WTC11 (cell line): ENCODE measurements around the gene WBP4. TPM values are rescaled to one million over a fixed set of nuclear protein-coding genes. Genes with fewer than 3 reads are reported as not detected.

Experiments
- EMX1 ChIP-seq: fragments of 250-450 bp; sonication (Bioruptor Pico); IDR thresholded peaks from 2 replicates; pipeline ENCODE4 v1.8.0; 2021; ENCODE audit warnings: mild to moderate bottlenecking
- ESRRA ChIP-seq: sonication (generic); formaldehyde crosslinking; IDR thresholded peaks from 2 replicates; pipeline ENCODE4 v1.8.1; 2022; ENCODE audit warnings: mild to moderate bottlenecking, missing genetic modification reagents, borderline replicate concordance
- FOXJ3 ChIP-seq: sonication (generic); formaldehyde crosslinking; IDR thresholded peaks from 2 replicates; pipeline ENCODE4 v1.9.0; 2021; ENCODE audit warnings: missing genetic modification reagents, mild to moderate bottlenecking, borderline replicate concordance
- FOXK1 ChIP-seq: sonication (generic); formaldehyde crosslinking; IDR thresholded peaks from 2 replicates; pipeline ENCODE4 v1.8.0; 2022; ENCODE audit warnings: mild to moderate bottlenecking, moderate library complexity, missing genetic modification reagents
- GRHL2 ChIP-seq: fragments of 250-450 bp; sonication (Bioruptor Pico); IDR thresholded peaks from 2 replicates; pipeline ENCODE4 v1.8.0; 2022; ENCODE audit warnings: mild to moderate bottlenecking, moderate library complexity; ENCODE audit not compliant: insufficient replicate concordance, severe bottlenecking
- IRF2 ChIP-seq: sonication (generic); formaldehyde crosslinking; IDR thresholded peaks from 2 replicates; pipeline ENCODE4 v1.8.0; 2022; ENCODE audit warnings: low read depth, missing genetic modification reagents, borderline replicate concordance
- JUN ChIP-seq: sonication (generic); formaldehyde crosslinking; IDR thresholded peaks from 2 replicates; pipeline ENCODE4 v1.8.0; 2023; ENCODE audit warnings: mild to moderate bottlenecking, missing genetic modification reagents
- MYBL2 ChIP-seq: sonication (generic); formaldehyde crosslinking; IDR thresholded peaks from 2 replicates; pipeline ENCODE4 v1.8.1; 2023; ENCODE audit warnings: mild to moderate bottlenecking, moderate library complexity, missing genetic modification reagents
- NFYB ChIP-seq: sonication (generic); formaldehyde crosslinking; conservative IDR thresholded peaks from 2 replicates; pipeline ENCODE4 v1.8.0; 2022; ENCODE audit warnings: low read depth, missing genetic modification reagents
- NR1H2 ChIP-seq: sonication (generic); formaldehyde crosslinking; IDR thresholded peaks from 2 replicates; pipeline ENCODE4 v1.9.0; 2021; ENCODE audit warnings: mild to moderate bottlenecking, moderate library complexity, missing genetic modification reagents
- OVOL2 ChIP-seq: fragments of 250-450 bp; sonication (Bioruptor Pico); IDR thresholded peaks from 2 replicates; pipeline ENCODE4 v1.9.0; 2021; ENCODE audit warnings: mild to moderate bottlenecking, borderline replicate concordance
- RORB ChIP-seq: fragments of 250-450 bp; sonication (Bioruptor Pico); IDR thresholded peaks from 2 replicates; pipeline ENCODE4 v1.9.0; 2021; ENCODE audit warnings: mild to moderate bottlenecking
- SP1 ChIP-seq: sonication (generic); formaldehyde crosslinking; conservative IDR thresholded peaks from 2 replicates; pipeline ENCODE4 v1.8.1; 2022; ENCODE audit warnings: missing genetic modification reagents
- TP53 ChIP-seq: sonication (generic); formaldehyde crosslinking; IDR thresholded peaks from 2 replicates; pipeline ENCODE4 v1.8.1; 2023; ENCODE audit warnings: mild to moderate bottlenecking, missing genetic modification reagents
- ZNF219 ChIP-seq: sonication (generic); formaldehyde crosslinking; IDR thresholded peaks from 2 replicates; pipeline ENCODE4 v1.8.0; 2023; ENCODE audit warnings: missing genetic modification reagents, mild to moderate bottlenecking, borderline replicate concordance
- ZNF416 ChIP-seq: fragments of 250-450 bp; sonication (Bioruptor Pico); IDR thresholded peaks from 2 replicates; pipeline ENCODE4 v1.9.0; 2021; ENCODE audit warnings: mild to moderate bottlenecking, inconsistent platforms
- total RNA-seq: library from RNA; stranded (reverse); gene quantifications from 3 replicates; pipeline ENCODE4 v1.2.3, GENCODE V29; 2021
- TF ChIP-seq, protein P1 (sequence below): sonication (generic); formaldehyde crosslinking; IDR thresholded peaks from 2 replicates; pipeline ENCODE4 v1.8.0; 2022; ENCODE audit warnings: mild to moderate bottlenecking, missing genetic modification reagents
- TF ChIP-seq, protein P2 (sequence below): sonication (generic); formaldehyde crosslinking; IDR thresholded peaks from 2 replicates; pipeline ENCODE4 v1.8.1; 2022; ENCODE audit warnings: mild to moderate bottlenecking, moderate library complexity, missing genetic modification reagents
- TF ChIP-seq, protein P3 (sequence below): fragments of 250-450 bp; sonication (Bioruptor Pico); IDR thresholded peaks from 2 replicates; pipeline ENCODE4 v2.1.2; 2022; ENCODE audit warnings: mild to moderate bottlenecking, moderate library complexity
- TF ChIP-seq, protein P4 (sequence below): sonication (generic); formaldehyde crosslinking; IDR thresholded peaks from 2 replicates; pipeline ENCODE4 v1.8.0; 2022; ENCODE audit warnings: mild to moderate bottlenecking, missing genetic modification reagents
- TF ChIP-seq, protein P5 (sequence below): sonication (generic); formaldehyde crosslinking; IDR thresholded peaks from 2 replicates; pipeline ENCODE4 v1.8.1; 2023; ENCODE audit warnings: mild to moderate bottlenecking, missing genetic modification reagents
- TF ChIP-seq, protein P6 (sequence below): sonication (generic); formaldehyde crosslinking; IDR thresholded peaks from 2 replicates; pipeline ENCODE4 v1.8.1; 2023; ENCODE audit warnings: mild to moderate bottlenecking, missing genetic modification reagents, moderate library complexity
- TF ChIP-seq, protein P7 (sequence below): sonication (generic); formaldehyde crosslinking; IDR thresholded peaks from 2 replicates; pipeline ENCODE4 v1.8.1; 2023; ENCODE audit warnings: mild to moderate bottlenecking, missing genetic modification reagents
- TF ChIP-seq, protein P8 (sequence below): fragments of 200-600 bp; IDR thresholded peaks from 2 replicates; pipeline ENCODE4 v1.8.0; 2022; ENCODE audit warnings: antibody characterized with exemption
- TF ChIP-seq, protein P9 (sequence below): fragments of 250-450 bp; sonication (Bioruptor Pico); IDR thresholded peaks from 2 replicates; pipeline ENCODE4 v1.9.0; 2021; ENCODE audit warnings: mild to moderate bottlenecking, borderline replicate concordance

The WBP4 gene
- total RNA-seq, 1 experiment from 2014 or later: 9.6 TPM

DNA sequence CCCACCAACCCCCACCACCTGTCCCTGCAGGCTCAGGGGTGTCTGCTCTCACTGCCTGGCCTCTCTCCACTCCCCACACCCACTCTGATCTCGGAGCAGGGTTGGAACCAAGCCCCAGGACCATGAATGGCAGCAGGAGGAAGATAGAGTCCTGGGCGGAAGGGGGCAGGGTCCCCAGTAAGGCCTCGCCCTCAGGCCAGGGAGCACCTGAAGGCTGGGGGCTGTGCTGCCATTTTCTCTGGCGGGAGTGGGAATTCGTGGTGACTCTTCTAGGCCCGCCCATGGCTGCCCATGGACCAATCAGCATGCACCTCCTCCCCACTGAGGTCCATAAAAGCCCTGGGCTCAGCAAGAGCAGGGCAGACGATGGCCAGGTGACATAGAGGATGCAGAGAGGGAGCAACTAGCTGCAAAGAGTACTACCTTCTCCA is 46.3 kb downstream of the WBP4 start (continued):
- TF ChIP-seq OVOL2 (no peak), MYBL2 (CRISPR knock-in tag) (no peak), ZNF416 (CRISPR knock-in tag) (no peak), IRF2 (CRISPR knock-in tag) (no peak), ZNF219 (CRISPR knock-in tag) (no peak), GRHL2 (CRISPR knock-in tag) (no peak), TP53 (no peak), FOXJ3 (CRISPR knock-in tag) (no peak), NFYB (CRISPR knock-in tag) (peak; percentile 38; the same call in 1 of the 2 replicates), RORB (CRISPR knock-in tag) (no peak), SP1 (peak; percentile 49), JUN (CRISPR knock-in tag) (no peak), ESRRA (CRISPR knock-in tag) (no peak), NR1H2 (CRISPR knock-in tag) (no peak), FOXK1 (CRISPR knock-in tag) (no peak), EMX1 (CRISPR knock-in tag) (no peak)
- TF ChIP-seq, protein P1, sequence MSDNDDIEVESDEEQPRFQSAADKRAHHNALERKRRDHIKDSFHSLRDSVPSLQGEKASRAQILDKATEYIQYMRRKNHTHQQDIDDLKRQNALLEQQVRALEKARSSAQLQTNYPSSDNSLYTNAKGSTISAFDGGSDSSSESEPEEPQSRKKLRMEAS (CRISPR knock-in tag): no peak
- TF ChIP-seq, protein P2, sequence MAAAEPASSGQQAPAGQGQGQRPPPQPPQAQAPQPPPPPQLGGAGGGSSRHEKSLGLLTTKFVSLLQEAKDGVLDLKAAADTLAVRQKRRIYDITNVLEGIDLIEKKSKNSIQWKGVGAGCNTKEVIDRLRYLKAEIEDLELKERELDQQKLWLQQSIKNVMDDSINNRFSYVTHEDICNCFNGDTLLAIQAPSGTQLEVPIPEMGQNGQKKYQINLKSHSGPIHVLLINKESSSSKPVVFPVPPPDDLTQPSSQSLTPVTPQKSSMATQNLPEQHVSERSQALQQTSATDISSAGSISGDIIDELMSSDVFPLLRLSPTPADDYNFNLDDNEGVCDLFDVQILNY (CRISPR knock-in tag): no peak
- TF ChIP-seq, protein P3, sequence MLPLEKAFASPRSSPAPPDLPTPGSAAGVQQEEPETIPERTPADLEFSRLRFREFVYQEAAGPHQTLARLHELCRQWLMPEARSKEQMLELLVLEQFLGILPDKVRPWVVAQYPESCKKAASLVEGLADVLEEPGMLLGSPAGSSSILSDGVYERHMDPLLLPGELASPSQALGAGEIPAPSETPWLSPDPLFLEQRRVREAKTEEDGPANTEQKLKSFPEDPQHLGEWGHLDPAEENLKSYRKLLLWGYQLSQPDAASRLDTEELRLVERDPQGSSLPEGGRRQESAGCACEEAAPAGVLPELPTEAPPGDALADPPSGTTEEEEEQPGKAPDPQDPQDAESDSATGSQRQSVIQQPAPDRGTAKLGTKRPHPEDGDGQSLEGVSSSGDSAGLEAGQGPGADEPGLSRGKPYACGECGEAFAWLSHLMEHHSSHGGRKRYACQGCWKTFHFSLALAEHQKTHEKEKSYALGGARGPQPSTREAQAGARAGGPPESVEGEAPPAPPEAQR (CRISPR knock-in tag): no peak
- TF ChIP-seq, protein P4, sequence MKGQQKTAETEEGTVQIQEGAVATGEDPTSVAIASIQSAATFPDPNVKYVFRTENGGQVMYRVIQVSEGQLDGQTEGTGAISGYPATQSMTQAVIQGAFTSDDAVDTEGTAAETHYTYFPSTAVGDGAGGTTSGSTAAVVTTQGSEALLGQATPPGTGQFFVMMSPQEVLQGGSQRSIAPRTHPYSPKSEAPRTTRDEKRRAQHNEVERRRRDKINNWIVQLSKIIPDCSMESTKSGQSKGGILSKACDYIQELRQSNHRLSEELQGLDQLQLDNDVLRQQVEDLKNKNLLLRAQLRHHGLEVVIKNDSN: no peak
- TF ChIP-seq, protein P5, sequence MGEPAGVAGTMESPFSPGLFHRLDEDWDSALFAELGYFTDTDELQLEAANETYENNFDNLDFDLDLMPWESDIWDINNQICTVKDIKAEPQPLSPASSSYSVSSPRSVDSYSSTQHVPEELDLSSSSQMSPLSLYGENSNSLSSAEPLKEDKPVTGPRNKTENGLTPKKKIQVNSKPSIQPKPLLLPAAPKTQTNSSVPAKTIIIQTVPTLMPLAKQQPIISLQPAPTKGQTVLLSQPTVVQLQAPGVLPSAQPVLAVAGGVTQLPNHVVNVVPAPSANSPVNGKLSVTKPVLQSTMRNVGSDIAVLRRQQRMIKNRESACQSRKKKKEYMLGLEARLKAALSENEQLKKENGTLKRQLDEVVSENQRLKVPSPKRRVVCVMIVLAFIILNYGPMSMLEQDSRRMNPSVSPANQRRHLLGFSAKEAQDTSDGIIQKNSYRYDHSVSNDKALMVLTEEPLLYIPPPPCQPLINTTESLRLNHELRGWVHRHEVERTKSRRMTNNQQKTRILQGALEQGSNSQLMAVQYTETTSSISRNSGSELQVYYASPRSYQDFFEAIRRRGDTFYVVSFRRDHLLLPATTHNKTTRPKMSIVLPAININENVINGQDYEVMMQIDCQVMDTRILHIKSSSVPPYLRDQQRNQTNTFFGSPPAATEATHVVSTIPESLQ (CRISPR knock-in tag): no peak
- TF ChIP-seq, protein P6, sequence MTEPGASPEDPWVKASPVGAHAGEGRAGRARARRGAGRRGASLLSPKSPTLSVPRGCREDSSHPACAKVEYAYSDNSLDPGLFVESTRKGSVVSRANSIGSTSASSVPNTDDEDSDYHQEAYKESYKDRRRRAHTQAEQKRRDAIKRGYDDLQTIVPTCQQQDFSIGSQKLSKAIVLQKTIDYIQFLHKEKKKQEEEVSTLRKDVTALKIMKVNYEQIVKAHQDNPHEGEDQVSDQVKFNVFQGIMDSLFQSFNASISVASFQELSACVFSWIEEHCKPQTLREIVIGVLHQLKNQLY (CRISPR knock-in tag): no peak
- TF ChIP-seq, protein P7, sequence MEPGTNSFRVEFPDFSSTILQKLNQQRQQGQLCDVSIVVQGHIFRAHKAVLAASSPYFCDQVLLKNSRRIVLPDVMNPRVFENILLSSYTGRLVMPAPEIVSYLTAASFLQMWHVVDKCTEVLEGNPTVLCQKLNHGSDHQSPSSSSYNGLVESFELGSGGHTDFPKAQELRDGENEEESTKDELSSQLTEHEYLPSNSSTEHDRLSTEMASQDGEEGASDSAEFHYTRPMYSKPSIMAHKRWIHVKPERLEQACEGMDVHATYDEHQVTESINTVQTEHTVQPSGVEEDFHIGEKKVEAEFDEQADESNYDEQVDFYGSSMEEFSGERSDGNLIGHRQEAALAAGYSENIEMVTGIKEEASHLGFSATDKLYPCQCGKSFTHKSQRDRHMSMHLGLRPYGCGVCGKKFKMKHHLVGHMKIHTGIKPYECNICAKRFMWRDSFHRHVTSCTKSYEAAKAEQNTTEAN (CRISPR knock-in tag): no peak
- TF ChIP-seq, protein P8, sequence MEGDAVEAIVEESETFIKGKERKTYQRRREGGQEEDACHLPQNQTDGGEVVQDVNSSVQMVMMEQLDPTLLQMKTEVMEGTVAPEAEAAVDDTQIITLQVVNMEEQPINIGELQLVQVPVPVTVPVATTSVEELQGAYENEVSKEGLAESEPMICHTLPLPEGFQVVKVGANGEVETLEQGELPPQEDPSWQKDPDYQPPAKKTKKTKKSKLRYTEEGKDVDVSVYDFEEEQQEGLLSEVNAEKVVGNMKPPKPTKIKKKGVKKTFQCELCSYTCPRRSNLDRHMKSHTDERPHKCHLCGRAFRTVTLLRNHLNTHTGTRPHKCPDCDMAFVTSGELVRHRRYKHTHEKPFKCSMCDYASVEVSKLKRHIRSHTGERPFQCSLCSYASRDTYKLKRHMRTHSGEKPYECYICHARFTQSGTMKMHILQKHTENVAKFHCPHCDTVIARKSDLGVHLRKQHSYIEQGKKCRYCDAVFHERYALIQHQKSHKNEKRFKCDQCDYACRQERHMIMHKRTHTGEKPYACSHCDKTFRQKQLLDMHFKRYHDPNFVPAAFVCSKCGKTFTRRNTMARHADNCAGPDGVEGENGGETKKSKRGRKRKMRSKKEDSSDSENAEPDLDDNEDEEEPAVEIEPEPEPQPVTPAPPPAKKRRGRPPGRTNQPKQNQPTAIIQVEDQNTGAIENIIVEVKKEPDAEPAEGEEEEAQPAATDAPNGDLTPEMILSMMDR: no peak
- TF ChIP-seq, protein P9, sequence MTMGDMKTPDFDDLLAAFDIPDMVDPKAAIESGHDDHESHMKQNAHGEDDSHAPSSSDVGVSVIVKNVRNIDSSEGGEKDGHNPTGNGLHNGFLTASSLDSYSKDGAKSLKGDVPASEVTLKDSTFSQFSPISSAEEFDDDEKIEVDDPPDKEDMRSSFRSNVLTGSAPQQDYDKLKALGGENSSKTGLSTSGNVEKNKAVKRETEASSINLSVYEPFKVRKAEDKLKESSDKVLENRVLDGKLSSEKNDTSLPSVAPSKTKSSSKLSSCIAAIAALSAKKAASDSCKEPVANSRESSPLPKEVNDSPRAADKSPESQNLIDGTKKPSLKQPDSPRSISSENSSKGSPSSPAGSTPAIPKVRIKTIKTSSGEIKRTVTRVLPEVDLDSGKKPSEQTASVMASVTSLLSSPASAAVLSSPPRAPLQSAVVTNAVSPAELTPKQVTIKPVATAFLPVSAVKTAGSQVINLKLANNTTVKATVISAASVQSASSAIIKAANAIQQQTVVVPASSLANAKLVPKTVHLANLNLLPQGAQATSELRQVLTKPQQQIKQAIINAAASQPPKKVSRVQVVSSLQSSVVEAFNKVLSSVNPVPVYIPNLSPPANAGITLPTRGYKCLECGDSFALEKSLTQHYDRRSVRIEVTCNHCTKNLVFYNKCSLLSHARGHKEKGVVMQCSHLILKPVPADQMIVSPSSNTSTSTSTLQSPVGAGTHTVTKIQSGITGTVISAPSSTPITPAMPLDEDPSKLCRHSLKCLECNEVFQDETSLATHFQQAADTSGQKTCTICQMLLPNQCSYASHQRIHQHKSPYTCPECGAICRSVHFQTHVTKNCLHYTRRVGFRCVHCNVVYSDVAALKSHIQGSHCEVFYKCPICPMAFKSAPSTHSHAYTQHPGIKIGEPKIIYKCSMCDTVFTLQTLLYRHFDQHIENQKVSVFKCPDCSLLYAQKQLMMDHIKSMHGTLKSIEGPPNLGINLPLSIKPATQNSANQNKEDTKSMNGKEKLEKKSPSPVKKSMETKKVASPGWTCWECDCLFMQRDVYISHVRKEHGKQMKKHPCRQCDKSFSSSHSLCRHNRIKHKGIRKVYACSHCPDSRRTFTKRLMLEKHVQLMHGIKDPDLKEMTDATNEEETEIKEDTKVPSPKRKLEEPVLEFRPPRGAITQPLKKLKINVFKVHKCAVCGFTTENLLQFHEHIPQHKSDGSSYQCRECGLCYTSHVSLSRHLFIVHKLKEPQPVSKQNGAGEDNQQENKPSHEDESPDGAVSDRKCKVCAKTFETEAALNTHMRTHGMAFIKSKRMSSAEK (CRISPR knock-in tag): no peak
